IPS DF 6.9 (cell line): ENCODE results near the gene ATP11A.

Source experiments
- DNase-seq: peaks from one replicate; pipeline ENCODE4 v3.0.0-alpha.2; 2013; ENCODE audit warnings: low read depth, low spot score
- H3K27ac ChIP-seq: one replicate; pipeline ENCODE4 v1.5.1; 2013; ENCODE audit warnings: low read length, control low read depth
- H3K27me3 ChIP-seq: 2 replicates; pipeline ENCODE4 v1.6.1; 2013; ENCODE audit warnings: mild to moderate bottlenecking, low read length; ENCODE audit not compliant: control insufficient read depth, insufficient read depth
- H3K36me3 ChIP-seq: 2 replicates; pipeline ENCODE4 v1.6.1; 2013; ENCODE audit warnings: low read length; ENCODE audit not compliant: control insufficient read depth, insufficient read depth
- H3K4me1 ChIP-seq: 2 replicates; pipeline ENCODE4 v1.6.1; 2013; ENCODE audit warnings: low read length; ENCODE audit not compliant: control insufficient read depth, insufficient read depth
- H3K4me3 ChIP-seq: 2 replicates; pipeline ENCODE4 v1.5.1; 2013; ENCODE audit warnings: mild to moderate bottlenecking, low read length
- H3K9me3 ChIP-seq: 2 replicates; pipeline ENCODE4 v1.6.1; 2013; ENCODE audit warnings: low read length, inconsistent platforms; ENCODE audit not compliant: control insufficient read depth, insufficient read depth
- WGBS: extraction: QIAGEN DNeasy Blood & Tissue Kit; methylation state at CpG from one replicate; pipeline ENCODE4 v1.1.7; 2013; ENCODE audit warnings: mixed read lengths, missing lambda C conversion rate; ENCODE audit not compliant: insufficient read length, insufficient coverage; 5-methylcytosine and 5-hydroxymethylcytosine counted together

The ATP11A gene

DNA sequence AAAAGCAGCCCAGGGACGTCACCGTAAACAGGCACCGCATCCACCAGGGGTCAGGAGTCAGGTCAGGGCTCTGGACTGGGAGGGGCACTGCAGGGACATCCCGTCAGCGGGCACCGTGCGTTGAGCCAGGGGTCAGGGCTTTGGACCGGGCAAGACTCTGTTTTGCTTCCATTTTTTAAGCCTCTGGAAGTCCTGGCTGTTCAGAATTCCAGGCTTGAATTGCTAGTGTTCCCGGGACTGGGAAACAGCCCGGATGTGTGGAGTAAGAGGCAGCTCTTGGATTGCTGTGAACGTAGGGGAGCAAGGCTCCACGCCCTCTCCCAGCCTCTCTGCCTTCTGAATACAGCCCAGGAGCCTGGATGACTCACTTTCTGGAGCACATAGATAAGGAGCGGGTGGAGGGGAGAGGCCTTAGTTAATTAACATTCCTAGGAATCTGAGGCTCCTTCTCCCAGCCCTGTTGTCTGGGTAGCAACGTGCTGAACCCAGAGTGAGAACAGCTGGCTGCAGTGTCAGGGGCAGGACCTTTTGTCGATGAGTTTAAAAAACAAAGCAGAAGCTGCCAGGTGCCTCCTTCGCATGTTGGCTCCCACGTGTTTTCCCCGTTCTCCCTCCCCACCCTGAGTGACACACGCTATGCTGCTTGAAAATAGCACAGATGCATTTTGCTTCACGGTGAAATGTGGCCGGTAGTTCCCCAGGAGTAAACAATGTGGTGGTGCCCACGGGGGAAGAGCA, 21.9 kb downstream of the ATP11A start:
- Histone ChIP-seq H3K4me1 (peaks cover 15% of the 10 kb centered on the region), H3K9me3 (no peaks in the 10 kb centered on the region), H3K36me3 (no peaks in the 10 kb centered on the region; the same call in 1 of the 2 replicates), H3K4me3 (no peak overlapping the region), H3K27ac (no peak overlapping the region), H3K27me3 (no peaks in the 10 kb centered on the region)
- DNase-seq, result peak; percentile 74
- WGBS, result no CpG with 5 or more reads among the region's 22 CpGs

DNA sequence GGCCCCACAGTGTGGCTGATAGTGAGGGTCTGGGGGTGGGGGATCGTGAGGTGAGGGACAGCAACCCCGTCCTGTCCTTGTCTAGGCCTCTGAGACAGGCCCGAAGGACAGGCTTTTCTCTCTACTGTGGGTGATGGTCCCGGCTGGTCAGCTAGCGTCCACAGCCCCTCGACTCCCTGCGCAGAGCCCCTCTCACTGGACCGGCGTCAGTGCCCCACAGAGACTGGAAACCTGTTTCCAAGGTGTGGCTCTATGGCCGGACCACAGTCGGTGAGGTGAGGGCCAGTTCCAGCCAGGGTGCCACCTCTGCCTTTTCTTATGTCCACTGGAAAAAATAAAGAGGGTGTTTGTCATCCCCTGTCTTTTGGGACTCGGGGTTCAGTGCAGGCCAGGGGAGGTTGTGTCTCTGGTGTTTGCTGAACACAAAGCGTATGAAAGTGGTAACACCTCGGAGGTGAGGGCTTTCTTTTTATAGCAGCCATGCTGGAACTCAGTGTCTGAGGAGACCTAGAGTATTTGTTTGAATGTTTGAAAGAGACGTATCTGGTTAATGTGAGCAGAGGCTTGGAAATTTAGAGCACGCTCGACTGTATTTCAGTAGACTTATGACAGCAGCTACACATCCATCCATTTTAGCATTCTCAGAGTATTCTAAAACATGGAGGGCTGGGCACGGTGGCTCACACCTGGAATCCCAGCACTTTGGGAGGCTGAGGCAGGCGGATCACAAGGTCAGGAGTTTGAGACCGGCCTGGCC, 22.8 kb downstream of the ATP11A start:
- Histone ChIP-seq H3K27me3 (no peaks in the 10 kb centered on the region), H3K27ac (no peak overlapping the region), H3K9me3 (no peaks in the 10 kb centered on the region), H3K4me1 (peaks cover 17% of the 10 kb centered on the region), H3K36me3 (no peaks in the 10 kb centered on the region; the same call in 1 of the 2 replicates), H3K4me3 (no peak overlapping the region)
- no peak for DNase-seq
- WGBS, result no CpG with 5 or more reads among the region's 20 CpGs

DNA sequence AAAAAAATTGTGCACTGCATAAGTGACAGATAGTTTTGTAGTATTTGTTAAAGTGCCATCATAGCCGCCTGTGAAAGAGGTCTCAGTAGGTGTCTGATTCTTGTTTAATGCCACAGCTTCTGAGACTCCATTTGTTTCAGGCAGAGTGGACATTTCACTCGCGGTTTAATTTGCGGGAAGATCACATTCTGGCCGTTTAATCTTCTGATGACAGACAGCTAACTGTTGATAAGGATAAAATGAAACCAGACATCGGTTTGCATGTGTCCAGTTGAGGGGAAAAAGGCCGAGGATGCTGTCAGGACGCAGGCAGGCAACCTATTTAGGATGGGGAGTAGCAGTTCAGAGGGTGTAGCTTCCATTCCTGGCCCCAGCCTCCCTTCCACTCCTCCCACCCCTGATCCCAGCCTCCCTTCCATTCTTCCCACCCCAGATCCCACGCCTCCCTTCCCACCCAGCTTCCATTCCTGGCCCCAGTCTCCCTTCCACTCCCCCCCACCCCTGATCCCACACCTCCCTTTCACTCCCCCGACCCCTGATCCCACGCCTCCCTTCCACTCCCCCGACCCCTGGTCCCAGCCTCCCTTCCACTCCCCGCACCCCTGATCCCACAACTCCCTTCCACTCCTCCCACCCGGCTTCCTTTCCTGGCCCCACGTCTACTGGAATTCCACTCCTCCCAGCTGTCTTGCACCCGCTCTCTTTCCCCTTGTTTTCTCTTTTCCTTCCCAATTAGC, 23.8 kb downstream of the ATP11A start:
- no peak for DNase-seq
- no peaks in the 10 kb centered on the region; the same call in 1 of the 2 replicates for H3K36me3 ChIP-seq
- H3K4me1 ChIP-seq, result peaks cover 17% of the 10 kb centered on the region
- H3K27me3 ChIP-seq, result no peaks in the 10 kb centered on the region
- H3K9me3 ChIP-seq, result no peaks in the 10 kb centered on the region
- no peak overlapping the region for H3K4me3 ChIP-seq
- no peak overlapping the region for H3K27ac ChIP-seq
- no CpG with 5 or more reads among the region's 16 CpGs for WGBS

DNA sequence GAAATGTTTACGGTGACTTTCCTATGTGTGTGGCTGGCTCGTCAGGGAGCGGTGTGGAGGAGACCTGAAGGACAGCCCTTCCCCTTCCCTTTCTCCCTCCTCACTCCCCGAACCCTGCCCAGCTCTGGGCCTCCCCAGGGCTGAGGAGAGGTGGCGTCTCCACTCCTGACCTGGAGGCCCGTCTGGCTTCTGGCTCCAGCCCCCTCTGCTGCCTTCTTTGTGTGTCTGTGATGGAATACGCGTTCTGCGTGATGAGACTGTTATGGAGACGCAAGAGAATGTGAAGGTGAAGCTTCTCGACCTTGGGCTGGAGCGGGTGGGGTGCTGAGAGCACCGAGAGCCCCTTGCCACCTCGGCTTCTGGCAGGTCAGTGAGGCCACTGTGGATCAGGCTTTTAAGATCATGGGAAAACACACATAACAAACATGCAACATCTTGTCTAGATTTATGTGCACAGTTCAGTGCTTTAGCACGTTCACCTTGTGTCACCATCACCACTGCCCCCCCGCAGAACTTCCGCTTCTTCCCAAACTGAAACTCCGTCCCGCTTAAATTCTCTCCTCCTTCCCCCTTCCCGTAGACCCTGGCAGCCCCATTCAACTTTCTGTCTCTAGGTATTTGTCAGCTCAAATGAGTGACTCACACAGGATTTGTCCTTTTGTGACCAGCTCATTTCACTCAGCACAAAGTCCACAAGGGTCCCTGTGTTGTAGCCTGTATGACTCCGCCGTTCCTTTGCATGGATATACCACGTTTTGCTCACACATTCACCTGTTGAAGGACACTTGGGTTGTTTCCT, 24.7 kb downstream of the ATP11A start:
- Histone ChIP-seq H3K9me3 (no peaks in the 10 kb centered on the region), H3K36me3 (no peaks in the 10 kb centered on the region; the same call in 1 of the 2 replicates), H3K27ac (no peak overlapping the region), H3K4me1 (peaks cover 17% of the 10 kb centered on the region), H3K4me3 (no peak overlapping the region), H3K27me3 (no peaks in the 10 kb centered on the region)
- 100% methylated on average over 3 of the region's 23 CpGs for WGBS
- no peak for DNase-seq

DNA sequence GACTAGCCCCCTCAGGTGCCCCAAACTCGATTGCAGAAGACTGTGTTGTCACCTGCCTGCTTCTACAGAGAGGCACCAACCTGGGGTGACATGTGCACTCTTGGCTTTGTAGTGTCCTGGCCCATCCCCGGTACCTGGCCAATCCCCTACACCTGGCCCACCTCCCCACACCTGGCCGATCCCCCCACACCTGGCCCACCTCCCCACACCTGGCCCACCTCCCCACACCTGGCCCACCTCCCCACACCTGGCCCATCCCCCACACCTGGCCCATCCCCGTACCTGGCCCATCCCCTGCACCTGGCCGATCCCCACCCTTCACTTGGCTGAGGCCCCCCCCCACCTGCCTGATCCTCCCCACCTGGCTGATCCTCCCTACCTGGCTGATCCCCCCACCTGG, 25.4 kb downstream of the ATP11A start:
- no peaks in the 10 kb centered on the region for H3K27me3 ChIP-seq
- H3K27ac ChIP-seq, result no peak overlapping the region
- H3K4me1 ChIP-seq, result peaks cover 14% of the 10 kb centered on the region
- no peaks in the 10 kb centered on the region for H3K36me3 ChIP-seq
- H3K4me3 ChIP-seq, result no peak overlapping the region
- WGBS, result no CpG with 5 or more reads among the region's 5 CpGs
- DNase-seq, result no peak
- no peaks in the 10 kb centered on the region for H3K9me3 ChIP-seq

DNA sequence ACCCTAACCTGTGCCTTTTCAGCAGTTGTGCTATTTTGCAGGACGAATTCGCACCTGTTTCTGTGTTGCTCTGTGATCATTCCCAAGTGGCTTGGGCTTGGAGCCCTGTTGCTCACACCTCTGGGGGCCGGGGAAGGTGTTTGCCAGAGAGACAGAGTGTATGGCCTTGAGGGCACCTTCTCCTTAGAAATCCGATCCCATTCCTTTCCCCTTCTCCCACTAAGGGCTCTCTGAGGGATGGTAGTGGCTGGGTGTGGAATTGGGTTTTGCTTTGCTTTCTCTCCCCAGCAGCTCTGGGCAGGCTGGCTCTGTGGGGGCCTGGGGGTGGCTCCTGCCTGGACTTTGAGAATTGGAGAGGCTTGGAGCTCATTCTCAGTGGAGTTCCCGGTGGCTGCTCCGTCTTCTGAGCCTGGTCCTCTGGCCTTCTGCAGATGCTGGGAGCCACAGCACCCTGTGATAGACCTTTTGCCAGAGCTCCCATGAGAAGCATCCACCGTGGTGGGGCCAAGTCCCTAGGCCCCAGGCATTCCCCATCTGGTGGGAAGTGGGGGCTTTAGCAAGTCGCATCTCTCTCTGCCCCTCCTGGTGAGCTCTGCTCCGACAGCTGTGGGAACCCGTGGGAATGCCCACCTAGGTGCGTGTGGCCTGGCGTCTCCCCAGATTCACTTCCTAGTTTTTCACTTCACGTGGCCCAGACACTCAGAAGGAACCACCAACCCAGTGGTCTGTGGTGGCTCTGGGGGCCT, 26.1 kb downstream of the ATP11A start:
- H3K4me1 ChIP-seq, result peaks cover 14% of the 10 kb centered on the region
- H3K27me3 ChIP-seq, result no peaks in the 10 kb centered on the region
- no CpG with 5 or more reads among the region's 13 CpGs for WGBS
- H3K36me3 ChIP-seq, result no peaks in the 10 kb centered on the region
- DNase-seq, result no peak
- H3K9me3 ChIP-seq, result no peaks in the 10 kb centered on the region
- H3K27ac ChIP-seq, result no peak overlapping the region
- no peak overlapping the region for H3K4me3 ChIP-seq

- Histone ChIP-seq H3K9me3 (no peaks in the 10 kb centered on the region), H3K27ac (no peak overlapping the region), H3K27me3 (no peaks in the 10 kb centered on the region), H3K4me1 (peaks cover 15% of the 10 kb centered on the region), H3K4me3 (no peak overlapping the region), H3K36me3 (no peaks in the 10 kb centered on the region)
- no CpG with 5 or more reads among the region's 13 CpGs for WGBS
- no peak for DNase-seq
These were observed 26.6 kb downstream of the ATP11A start for GRCh38 chr13:112716461-112716820.

- no peak overlapping the region for H3K4me3 ChIP-seq
- H3K27me3 ChIP-seq, result no peaks in the 10 kb centered on the region
- no peaks in the 10 kb centered on the region for H3K9me3 ChIP-seq
- H3K36me3 ChIP-seq, result no peaks in the 10 kb centered on the region
- DNase-seq, result no peak
- H3K4me1 ChIP-seq, result peaks cover 14% of the 10 kb centered on the region
- WGBS, result no CpG with 5 or more reads among the region's 14 CpGs
- no peak overlapping the region for H3K27ac ChIP-seq
These were observed 27.1 kb downstream of the ATP11A start for GRCh38 chr13:112716841-112717520.

GRCh38 chr13:112718318-112718717, 28.5 kb downstream of the ATP11A start:
- H3K36me3 ChIP-seq, result no peaks in the 10 kb centered on the region
- H3K4me3 ChIP-seq, result no peak overlapping the region
- no peaks in the 10 kb centered on the region for H3K9me3 ChIP-seq
- no CpG with 5 or more reads among the region's 9 CpGs for WGBS
- H3K4me1 ChIP-seq, result peaks cover 7% of the 10 kb centered on the region
- DNase-seq, result no peak
- no peak overlapping the region for H3K27ac ChIP-seq
- H3K27me3 ChIP-seq, result no peaks in the 10 kb centered on the region
